HL-60/S4 (cell line): Measurements from ENCODE around the gene TCEAL1.
"Not testable (repeated sequence)": the region's sequence is repeated elsewhere in the genome, so short reads cannot be mapped to it uniquely, and the experiment has no call there.

ENCODE experiments used
- in situ Hi-C: fragments of 300-500 bp; cut with MboI; formaldehyde crosslinking; loops from 2 replicates; pipeline ENCODE4 v1.14.3; 2022; ENCODE audit warnings: low sequenced_read_pairs

TCEAL1 gene

DNA sequence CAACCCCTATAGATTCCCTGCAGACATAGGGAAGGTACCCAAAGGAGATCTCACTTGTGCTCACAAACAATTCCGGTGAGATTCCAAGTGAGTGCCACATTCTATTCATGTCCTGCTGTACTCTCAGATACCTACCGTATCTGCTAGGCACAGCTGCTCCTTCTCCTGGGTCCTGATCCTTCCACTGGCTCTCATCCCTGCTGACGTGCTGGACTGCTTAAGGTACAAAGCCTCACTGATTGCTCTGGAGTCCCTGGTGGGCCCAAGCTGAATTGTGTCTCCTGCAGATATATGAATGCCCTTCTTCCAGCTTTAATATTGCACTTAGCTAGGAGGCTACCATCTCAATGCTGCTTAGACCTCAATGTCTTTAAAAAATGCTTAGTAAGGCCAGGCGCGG, 2.4 kb downstream of the TCEAL1 start:
- in situ Hi-C loops, result no loop called here

DNA sequence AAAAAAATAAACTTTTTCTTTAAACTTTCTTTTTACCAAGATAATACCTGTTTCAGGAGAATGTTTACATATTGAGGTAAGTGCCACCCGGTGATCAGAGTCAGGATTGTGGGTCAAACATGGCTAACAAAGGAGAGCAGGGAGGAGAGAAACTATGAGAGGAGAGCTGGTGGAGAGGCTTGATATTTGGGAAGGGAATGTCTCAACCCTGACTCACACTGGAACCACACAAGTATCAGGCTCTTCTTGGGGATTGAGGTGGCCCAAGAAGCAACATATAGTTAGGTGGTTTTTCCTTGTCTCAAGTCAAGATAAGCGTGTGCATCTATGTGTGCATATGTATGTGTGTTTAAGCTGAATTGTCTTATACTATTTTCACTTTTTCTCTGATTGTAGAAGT, 6.7 kb downstream of the TCEAL1 start:
- in situ Hi-C loops, result no loop called here

DNA sequence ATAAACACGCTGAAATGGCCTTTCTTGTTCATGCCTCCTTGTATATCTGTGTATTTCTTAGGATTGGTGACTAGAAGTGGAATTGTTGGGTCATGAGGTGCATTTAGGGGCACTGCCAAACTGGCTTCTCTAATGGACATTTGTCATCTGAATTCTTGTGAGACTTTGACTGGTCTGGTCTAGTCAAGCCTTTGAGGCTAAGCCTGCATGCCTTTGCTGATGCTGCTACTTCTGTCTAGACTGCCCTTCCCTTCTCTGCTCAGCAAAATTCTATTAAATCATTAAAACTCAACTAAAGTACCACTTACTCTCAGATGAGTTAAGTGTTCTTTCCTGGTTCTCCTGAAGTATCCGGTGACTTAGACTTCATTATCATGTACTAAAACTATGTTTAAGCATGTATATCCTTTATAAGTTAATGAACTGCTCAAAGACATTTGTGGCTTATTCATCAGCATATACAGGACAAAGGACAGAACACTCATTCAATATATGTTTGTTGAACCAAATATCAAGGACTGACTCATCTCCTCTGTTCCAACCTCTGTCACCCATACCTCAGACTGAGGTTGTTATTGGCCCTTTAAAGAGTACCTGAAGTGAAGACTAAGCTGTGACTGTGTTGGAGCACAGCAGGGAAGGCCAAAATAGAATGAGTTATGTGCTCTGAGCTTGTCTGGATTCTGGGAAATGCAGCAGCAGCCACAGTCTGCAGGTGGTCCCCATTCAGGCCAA, 9.0 kb downstream of the TCEAL1 start:
- in situ Hi-C loops, result no loop called here

DNA sequence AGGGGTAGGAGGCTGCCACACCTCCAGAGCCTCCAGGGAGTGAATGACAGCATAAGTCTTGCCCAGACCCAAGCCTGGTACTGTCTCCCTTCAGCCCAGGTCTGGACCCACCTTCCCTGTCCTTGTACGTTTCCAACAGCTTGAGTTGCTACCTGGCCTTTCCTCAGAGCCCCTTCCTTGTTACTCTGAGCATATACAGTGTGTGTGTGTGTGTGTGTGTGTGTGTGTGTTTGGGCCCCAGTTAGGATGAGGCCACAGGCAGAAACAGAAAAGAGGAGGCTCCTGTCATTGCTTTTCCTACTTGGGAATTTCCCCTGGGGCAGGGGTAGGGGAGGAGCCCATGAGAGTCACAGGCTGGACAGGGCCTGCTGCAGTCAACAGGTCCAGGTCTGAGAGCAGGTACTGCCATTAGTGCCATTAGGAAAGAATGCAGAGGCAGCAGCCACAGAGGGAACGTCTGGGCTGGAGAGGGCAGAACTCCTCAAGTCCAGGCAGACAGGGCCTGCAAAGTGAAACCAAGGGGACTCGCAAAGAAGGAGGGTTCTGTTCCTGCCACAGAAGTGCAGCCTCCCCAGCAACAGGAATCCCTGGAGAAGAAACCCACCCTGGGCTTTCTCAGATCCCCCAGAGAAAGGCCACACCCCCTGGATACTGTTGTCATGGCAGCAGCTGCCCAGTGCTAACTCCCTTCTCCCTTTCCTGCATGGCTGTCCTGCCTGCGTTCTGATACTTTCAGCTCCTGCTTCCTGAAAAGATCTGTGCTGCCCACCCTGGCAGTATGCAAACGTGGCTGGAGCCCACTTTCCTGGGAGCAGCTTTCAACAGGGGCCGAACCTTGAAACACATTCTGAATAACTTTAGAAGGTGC, 9.9 kb downstream of the TCEAL1 start:
- in situ Hi-C loops, result not testable (repeated sequence)

DNA sequence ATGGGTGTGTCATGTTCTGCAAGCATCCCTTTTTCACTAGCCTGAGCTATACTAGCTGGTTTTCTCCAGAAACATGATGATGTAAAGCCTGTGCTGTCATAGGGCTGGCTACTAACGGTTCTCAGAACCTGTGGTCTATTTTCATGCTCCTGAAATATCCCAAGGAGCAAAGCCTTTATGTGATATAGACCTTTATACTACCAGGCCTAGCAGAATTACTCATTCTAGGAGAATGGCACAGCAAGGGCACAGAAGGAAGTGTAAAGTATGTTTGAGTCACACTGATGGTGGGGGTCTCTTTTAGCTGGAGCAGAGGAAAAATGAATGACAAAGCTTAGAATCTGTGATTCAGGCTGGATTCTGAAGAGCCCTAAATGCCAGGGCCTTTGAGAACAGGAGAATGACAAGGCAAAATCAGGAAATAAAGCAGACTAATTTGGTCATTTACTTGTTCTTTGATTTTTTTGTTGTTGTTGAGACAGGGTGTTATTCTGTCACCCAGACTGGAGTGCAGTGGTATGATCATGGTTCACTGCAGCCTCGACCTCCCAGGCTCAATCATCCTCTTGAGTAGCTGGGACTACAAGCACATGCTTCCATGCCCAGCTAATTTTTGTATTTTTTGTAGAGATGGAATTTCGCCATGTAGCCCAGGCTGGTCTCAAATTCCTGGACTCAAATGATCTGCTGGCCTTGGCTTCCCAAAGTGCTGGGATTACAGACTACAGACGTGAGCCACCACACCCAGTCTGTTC, 11.8 kb downstream of the TCEAL1 start:
- in situ Hi-C loops, result no loop called here

DNA sequence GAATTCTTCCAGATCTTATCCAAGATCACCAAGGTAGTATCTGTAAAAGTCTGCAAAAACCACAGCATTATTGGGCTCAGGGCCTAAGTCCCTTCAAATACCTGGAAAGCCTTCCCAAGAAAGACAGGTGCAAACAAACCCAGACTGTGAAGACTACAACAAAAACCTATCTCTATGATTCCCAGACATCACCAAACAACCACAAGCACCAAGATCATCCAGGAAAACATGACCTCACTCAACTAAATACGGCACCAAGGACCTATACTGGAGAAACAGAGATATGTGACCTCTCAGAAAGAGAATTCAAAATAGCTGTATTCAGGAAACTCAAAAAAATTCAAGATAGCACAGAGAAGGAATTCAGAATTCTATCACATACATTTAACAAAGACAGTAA, 15.3 kb downstream of the TCEAL1 start:
- in situ Hi-C loops, result no loop called here

DNA sequence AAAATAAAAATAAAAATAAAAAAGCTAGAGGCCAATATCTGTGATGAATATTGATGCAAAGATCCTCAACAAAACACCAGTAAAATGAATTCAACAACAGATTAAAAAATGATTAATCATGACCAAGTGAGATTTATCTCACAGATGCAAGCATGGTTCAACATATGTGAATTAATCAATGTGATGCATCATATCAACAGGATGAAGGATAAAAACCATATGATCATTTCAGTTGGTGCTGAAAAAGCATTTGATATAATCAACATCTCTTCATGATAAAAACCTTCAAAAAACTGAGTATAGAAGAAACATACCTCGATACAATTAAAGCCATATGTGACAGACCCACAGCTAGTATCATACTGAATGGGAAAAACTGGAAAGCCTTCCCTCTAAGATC, 18.9 kb downstream of the TCEAL1 start:
- in situ Hi-C loops, result no loop called here

DNA sequence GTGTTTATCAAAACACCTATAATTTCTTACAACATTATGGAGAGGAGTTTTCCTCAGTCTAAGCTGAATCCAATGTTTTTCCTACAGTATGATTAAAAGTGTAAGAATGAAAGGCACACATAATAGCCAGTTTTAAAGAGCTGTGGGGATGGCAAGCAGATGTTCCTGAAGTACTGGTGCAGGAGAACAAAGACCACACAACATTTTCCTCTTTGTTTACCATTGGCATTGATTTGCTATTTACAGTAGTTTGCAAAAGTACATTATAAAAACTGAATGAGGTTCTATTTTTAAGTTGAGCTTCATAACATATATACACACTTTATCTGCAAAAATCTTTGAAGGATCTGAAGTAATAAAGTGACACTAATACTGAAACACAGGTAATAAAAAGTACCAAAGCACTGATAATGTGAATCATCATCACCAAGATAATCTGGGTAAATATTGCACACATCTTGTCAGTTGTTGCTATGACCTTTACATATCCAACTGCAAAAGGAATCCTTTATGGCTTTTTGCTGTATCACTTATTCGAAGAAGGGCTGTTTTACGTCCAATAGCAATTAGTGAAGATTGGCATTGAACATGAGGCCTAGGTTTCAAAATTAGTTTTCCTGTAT, 22.5 kb downstream of the TCEAL1 start:
- in situ Hi-C loops, result no loop called here

DNA sequence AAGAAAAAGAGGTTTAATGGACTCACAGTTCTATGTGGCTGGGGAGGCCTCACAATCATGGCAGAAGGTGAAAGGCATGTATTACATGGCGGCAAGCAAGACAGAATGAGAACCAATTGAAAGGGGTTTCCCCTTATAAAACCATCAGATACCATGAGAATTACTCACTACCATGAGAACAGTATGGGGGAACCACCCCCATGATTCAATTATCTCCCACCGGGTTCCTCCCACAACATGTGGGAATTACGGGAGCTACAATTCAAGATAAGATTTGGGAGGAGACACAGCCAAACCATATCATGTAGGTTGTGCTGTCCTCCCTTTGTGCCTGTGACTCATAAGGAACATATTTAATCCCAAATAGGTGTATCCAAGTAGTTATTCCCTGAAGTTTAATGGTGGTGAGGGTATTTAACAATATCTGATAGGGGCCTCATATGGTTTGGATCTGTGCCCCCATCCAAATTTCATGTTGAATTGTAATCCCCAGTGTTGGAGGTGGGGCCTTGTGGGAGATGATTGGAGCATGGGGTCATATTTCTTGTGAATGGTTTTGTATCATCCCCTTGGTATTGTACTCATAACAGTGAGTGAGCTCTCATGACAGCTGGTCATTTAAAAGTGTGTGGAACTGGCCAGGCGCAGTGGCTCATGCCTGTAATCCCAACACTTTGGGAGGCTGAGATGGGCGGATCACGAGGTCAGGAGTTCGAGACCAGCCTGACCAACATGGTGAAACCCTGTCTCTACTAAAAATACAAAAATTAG, 26.6 kb downstream of the TCEAL1 start:
- in situ Hi-C loops, result not testable (repeated sequence)

DNA sequence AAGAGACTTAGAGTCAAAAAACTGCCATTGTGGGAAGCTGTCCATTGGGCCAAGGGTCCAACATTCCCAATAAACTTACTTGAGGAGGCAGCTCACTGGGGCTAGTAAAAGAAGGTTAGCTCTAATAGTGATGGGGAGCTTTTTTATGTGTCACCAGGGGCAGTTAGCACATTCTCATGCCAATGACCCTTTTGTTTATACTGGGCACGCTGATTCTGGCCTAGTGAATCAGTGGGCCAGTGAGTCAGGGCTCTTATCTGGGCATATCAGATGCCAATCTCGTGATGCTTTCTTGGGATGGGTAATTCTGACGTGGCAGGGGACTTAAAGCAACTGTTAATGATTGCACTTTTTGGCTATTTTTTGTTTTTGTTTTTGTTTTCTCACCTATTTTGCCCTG, 27.8 kb downstream of the TCEAL1 start:
- in situ Hi-C loops, result no loop called here

DNA sequence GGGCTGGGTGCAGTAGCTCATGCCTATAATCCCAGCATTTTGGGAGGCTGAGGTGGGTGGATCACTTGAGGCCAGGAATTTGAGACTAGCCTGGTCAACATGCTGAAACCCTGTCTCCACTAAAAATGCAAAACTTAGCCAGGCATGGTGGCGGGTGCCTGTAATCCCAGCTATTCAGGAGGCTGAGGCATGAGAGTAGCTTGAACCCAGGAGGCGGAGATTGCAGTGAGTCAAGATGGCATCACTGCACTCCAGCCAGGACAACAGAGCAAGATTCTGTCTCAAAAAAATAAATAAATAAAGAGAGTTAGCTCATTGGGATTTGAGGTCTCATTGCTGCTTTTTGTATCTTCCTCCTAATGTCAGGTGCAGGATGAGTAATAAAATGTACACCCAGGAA, 28.3 kb downstream of the TCEAL1 start:
- in situ Hi-C loops, result not testable (repeated sequence)

DNA sequence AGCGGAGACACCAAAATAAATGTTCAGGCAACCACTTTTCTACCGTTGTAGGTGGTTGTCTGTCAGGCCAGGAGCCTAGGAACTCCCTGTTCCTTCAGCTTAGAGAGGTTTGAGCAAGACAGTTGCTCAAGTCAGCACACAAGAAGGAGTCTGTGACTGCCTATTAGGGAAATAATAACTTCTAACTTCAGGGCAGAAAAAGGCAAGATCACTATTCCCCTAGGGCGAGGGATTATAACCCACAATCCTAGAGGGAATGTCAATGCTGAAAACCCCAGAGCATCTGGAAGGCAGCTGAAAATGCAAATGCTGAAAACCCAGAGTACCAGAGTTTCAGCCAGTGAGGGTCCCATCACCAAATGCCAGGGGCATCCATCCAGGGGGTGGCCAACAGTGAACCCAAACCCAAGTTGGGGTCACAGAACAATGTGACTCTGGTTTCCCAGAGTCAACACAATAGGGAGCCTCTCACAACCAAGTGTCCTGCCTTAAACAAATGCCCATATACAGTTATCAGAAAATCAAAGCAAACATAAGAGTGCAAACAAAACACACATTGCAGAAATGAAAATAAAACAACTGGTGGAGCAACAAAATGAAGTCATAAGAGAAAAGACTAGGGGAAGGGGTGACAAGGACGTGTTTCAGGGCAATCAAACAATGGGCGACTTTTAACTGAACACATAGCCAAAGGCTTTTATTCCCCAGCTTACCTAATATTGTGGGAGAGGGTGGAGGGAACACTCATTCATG, 30.1 kb downstream of the TCEAL1 start:
- in situ Hi-C loops, result no loop called here

DNA sequence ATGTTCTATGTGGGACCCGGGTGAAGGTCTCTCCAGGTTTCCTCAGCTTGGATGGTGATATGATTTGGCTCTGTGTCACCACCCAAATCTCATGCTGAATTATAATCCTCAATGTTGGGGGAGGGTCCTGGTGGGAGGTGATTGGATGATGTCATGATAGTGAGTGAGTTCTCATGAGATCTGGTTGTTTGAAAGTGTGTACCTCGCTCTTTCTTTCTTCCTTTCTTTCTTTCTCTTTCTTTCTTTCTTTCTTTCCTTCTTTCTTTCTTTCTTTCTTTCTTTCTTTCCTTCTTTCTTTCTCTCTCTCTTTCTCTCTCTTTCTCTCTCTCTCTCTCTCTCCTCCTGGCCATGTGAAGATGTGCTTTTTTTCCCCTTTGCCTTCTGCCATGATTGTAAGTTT, 30.7 kb downstream of the TCEAL1 start:
- in situ Hi-C loops, result not testable (repeated sequence)

DNA sequence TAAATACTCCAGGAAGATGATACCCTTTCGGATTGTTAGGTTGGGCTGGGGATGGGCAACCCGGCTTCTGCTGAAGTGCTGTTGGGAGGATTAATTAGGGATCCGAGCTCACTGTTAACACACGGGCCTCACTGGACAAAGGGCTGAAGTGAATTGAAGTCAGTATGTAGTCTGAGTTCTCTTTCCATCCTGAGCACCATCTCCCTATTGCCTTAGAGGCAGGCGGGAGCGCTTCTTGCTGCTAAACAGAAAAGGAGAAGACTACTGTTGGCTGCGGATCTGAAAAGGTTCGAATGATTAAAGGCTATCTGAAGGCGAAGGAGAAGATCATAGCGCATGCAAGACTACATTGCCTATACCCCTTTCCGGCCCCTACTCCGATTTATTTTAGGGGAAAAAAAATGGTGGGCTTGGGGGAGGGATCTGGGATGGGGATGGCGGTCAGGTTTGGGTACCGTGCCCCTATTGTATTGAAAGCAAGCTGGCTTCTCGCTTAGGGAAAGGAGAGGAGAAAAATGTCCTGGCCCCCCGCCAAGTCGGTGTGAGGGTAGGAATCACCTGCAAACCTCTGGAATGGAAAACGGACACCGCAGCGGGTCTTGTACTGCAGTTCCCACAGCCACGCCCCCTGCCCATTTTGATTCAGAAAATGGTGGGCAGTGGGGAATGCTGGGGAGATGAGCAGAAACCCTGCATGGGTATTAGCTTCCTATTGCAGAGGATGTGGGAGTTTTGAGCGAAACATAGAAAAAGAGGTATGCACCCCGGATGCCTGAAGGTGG, 35.4 kb downstream of the TCEAL1 start:
- in situ Hi-C loops, result no loop called here

DNA sequence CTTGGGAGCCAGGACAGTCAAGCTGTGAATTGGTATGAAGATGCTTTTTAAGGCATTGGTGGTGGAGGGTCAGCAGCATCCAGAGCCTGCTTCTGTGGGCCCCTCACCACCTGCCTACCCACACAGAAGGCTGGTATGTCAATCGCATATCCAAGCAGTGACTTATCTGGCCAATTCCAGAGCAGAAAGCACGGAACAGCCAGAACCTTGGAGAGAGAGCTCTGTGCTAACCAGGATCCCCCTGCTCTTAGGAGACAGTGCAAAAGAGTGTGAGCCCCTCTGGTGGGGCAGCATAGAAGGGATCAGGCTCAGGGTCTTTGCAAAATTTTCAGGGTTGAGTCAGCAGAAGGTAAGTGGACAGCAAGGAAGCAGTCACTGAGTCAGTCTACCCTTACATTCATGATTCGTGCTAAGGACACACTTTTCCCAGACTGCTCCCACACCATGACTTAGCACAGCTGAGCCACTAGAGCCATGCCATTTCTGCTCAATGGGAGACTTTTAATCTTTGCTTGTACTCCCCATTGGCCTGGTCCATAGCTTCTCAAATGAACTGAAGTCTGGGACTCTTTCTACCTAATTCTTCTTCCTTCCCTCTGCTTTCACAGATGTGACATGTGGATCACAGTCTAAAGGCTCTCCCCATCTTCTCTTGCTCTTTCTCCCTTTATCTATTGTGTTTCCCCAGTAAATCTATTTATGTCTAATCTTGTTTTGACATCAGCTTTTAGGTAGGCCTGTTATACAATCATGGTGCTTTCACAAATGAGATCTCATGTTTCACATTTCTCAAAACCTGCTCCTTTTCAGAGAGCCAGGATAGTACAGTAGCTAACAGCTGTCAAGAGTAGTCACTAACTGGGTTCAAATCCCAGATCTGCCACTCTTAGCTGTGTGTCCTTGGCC, 37.7 kb downstream of the TCEAL1 start:
- in situ Hi-C loops, result no loop called here

DNA sequence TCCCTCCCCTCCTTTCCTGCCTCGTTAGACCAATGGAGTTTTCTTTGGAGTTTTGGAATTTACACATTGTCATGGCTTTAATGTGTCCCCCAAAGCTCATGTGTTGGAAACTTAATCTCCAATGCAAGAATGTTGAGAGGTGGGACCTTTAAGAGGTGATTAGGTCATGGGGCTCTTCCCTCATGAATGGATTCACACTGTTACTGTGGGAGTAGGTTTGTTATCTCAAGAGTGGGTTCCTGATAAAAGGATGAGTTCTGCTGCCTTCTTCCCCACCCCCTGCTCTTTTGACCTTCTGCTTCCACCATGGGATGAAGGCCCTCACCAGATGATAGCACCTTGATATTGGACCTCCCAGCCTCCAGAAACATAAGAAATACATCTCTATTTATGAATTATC, 41.0 kb downstream of the TCEAL1 start:
- in situ Hi-C loops, result no loop called here

DNA sequence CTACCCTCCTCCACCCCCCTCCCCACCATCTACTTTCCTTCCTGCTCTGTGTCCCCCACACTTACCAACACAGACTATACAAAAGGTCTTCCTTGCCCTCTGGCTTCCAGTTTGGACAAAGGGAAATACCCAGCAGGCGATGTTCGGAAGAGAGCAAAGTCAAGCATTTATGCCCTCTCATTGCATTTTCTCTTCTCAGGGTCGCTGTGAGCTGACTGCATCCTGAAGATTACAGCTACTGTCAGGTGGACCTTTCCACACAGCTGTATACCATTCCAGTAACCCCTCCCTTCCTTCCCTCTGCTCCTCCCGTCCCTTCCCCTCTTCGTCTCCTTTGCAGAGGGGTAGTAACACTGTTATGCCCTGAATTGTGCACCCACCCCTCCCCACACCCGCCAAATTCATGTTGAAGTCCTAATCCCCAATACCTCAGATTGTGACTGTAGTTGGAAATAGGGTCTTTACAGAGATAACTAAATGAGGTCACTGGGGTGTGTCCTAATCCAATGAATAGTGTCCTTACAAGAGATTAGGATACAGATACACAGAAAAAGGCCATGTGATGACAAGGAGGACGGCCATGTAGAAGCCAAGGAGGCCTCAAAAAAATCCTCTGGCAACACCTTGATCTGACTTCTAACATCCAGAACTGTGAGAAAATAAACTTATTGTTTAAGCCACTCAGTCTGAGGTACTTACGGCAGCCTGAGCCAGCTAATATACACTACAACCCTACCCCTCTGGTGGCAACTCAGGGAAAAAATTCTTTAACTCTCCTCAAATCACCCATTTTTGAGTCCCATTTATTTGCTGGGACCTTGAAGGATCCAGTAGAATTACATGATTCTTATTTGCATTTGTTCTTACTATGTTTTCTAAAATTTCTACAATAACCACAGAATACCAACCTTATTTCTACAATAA, 46.0 kb downstream of the TCEAL1 start:
- in situ Hi-C loops, result no loop called here
